GM21423 (cell line): ENCODE data around the gene ZNF611.
"Not testable (repeated sequence)": the region's sequence is repeated elsewhere in the genome, so short reads cannot be mapped to it uniquely, and the experiment has no call there.

Experiments
- ATAC-seq: cut with Tn5 transposase; IDR thresholded peaks from one replicate; pipeline ENCODE4 v1.9.1; 2021; ENCODE audit warnings: mild to moderate bottlenecking, moderate library complexity; ENCODE audit not compliant: unreplicated experiment

The ZNF611 gene

GRCh38 chr19:52734893-52735661, at the start of gene ZNF611:
Gene ZNF611 (minus strand): TSS chr19:52735044. CDS start chr19:52715894, 19,150 bp downstream.
- ATAC-seq, result peak; percentile 93

GRCh38 chr19:52782864-52783263, 48.0 kb upstream of the ZNF611 start:
- not testable (repeated sequence) for ATAC-seq

- no peak for ATAC-seq
Measured at GRCh38 chr19:52778811-52779210, 44.0 kb upstream of the ZNF611 start.

- not testable (repeated sequence) for ATAC-seq
Measured at GRCh38 chr19:52756447-52756846, 21.6 kb upstream of the ZNF611 start.

GRCh38 chr19:52749780-52750179, 14.9 kb upstream of the ZNF611 start:
- no peak for ATAC-seq

GRCh38 chr19:52748336-52748950, 13.6 kb upstream of the ZNF611 start:
- ATAC-seq, result no peak

GRCh38 chr19:52745919-52746318, 11.1 kb upstream of the ZNF611 start:
- not testable (repeated sequence) for ATAC-seq

- no peak for ATAC-seq
Measured at GRCh38 chr19:52743091-52743490, 8.2 kb upstream of the ZNF611 start.

GRCh38 chr19:52742516-52742915, 7.7 kb upstream of the ZNF611 start:
- ATAC-seq, result no peak

GRCh38 chr19:52741951-52742485, 7.2 kb upstream of the ZNF611 start:
- ATAC-seq, result no peak

- not testable (repeated sequence) for ATAC-seq
Measured at GRCh38 chr19:52741371-52741770, 6.5 kb upstream of the ZNF611 start.

GRCh38 chr19:52739576-52739975, 4.7 kb upstream of the ZNF611 start:
- no peak for ATAC-seq

GRCh38 chr19:52735734-52736133, 890 bp upstream of the ZNF611 start:
- ATAC-seq, result no peak

- peak; percentile 32 for ATAC-seq
Measured at GRCh38 chr19:52734331-52734892, 432 bp downstream of the ZNF611 start.

- ATAC-seq, result not testable (repeated sequence)
Measured at GRCh38 chr19:52726051-52726450, 8.8 kb downstream of the ZNF611 start.

- no peak for ATAC-seq
Measured at GRCh38 chr19:52725528-52725961, 9.3 kb downstream of the ZNF611 start.

- no peak for ATAC-seq
Measured at GRCh38 chr19:52724701-52725514, 9.9 kb downstream of the ZNF611 start.

GRCh38 chr19:52723907-52724598, 10.8 kb downstream of the ZNF611 start:
- not testable (repeated sequence) for ATAC-seq

GRCh38 chr19:52722062-52723003, 12.5 kb downstream of the ZNF611 start:
- ATAC-seq, result no peak
